ENCODE measurements around the gene CHCHD1. TPM values are rescaled to one million over a fixed set of nuclear protein-coding genes. Genes with fewer than 3 reads are reported as not detected.

CHCHD1 gene
- polyA plus RNA-seq, 2 of the 4 experiments (the other 2 are of a cell fraction) = 75.4 to 80.6 TPM

GRCh38 chr10:73785211-73785720 lies 3.4 kb downstream of the CHCHD1 start, which contains the start of gene ZSWIM8 (continued):
- TF ChIP-seq ATOH8 (CRISPR knock-in tag; IDR thresholded peaks at IDR 0.05; ENCODE audit: low read depth) (no peak), CBX2 (IDR thresholded peaks at IDR 0.05; ENCODE audit: borderline replicate concordance, low read depth) (no peak), PBX3 (IDR thresholded peaks at IDR 0.05) (peak; percentile 91), RAD21 (conservative IDR thresholded peaks at IDR 0.05 in 1 of 2, IDR thresholded peaks at IDR 0.05 in 1 of 2) (no peak), BHLHE40 (IDR thresholded peaks at IDR 0.05; ENCODE audit: low read depth, low read length) (no peak), FOSB (CRISPR knock-in tag; IDR thresholded peaks at IDR 0.05) (no peak), POLR2AphosphoS2 (conservative IDR thresholded peaks at IDR 0.05; ENCODE audit: low read length) (no peak)

GRCh38 chr10:73785721-73786511 lies 4.1 kb downstream of the CHCHD1 start:
- 5% methylated on average over 26 of the region's 54 CpGs for WGBS (ENCODE audit: missing lambda C conversion rate)
- TF ChIP-seq HOXA7 (CRISPR knock-in tag; IDR thresholded peaks at IDR 0.05) (no peak), HMGXB4 (CRISPR knock-in tag; IDR thresholded peaks at IDR 0.05; ENCODE audit: borderline replicate concordance) (no peak), RFX5 (IDR thresholded peaks at IDR 0.05) (no peak), REST (IDR thresholded peaks at IDR 0.05) (peak; percentile 59), ZSCAN20 (CRISPR knock-in tag; IDR thresholded peaks at IDR 0.05) (no peak), RAD21 (conservative IDR thresholded peaks at IDR 0.05 in 1 of 2, IDR thresholded peaks at IDR 0.05 in 1 of 2) (no peak), JUN (IDR thresholded peaks at IDR 0.05) (peak in 1 of 2 experiments; percentile 71; a peak in 2 of 5 replicates), HOXB13 (CRISPR knock-in tag; IDR thresholded peaks at IDR 0.05; ENCODE audit: low read depth) (no peak), PHF8 (IDR thresholded peaks at IDR 0.05; ENCODE audit: borderline replicate concordance, low read depth) (peak; percentile 69; the same call in 1 of the 2 replicates), SREBF2 (IDR thresholded peaks at IDR 0.05) (no peak)
- H3K27ac ChIP-seq = peak overlapping the region; percentile 70 to 92
- DNase-seq (ENCODE audit: low read depth in 1 of 2, low spot score in 1 of 2) (no peak), ATAC-seq (peak; percentile 9 to 33; a peak in 4 of 6 replicates), FAIRE-seq (no peak)
- no peaks in the 10 kb centered on the region for H3K9me3 ChIP-seq
- ChIA-PET CTCF (interaction anchor here (2.6 kb wide), 1 partner anchor 8 kb away, joined by 8 read pairs; no protein-coding TSS in a partner anchor), POLR2A (interaction anchor here (0.6 to 2.0 kb wide), 6 partner anchors 9 to 55 kb away, joined by 3 to 8 read pairs (median 5); a partner anchor contains a TSS)
- peak overlapping the region; percentile 97 for H3K4me3 ChIP-seq
- peaks cover 26% of the 10 kb centered on the region for H3K4me1 ChIP-seq
- H3K4me2 ChIP-seq = peak overlapping the region; percentile 85

All from A549 (cell line).